ES-I3 (cell line): ENCODE data around the gene RITA1.
"Not testable (repeated sequence)": the region's sequence is repeated elsewhere in the genome, so short reads cannot be mapped to it uniquely, and the experiment has no call there.

Experiments used
- H3K36me3 ChIP-seq: 2 replicates; pipeline ENCODE4 v1.6.1; 2013; ENCODE audit warnings: mild to moderate bottlenecking, low read length, control low read depth, moderate library complexity; ENCODE audit not compliant: insufficient read depth
- H3K4me1 ChIP-seq: 2 replicates; pipeline ENCODE4 v1.6.1; 2013; ENCODE audit warnings: mild to moderate bottlenecking, control low read depth, low read length; ENCODE audit not compliant: insufficient read depth
- H3K9ac ChIP-seq: 2 replicates; pipeline ENCODE4 v1.6.1; 2013; ENCODE audit warnings: low read depth, mild to moderate bottlenecking, low read length, moderate library complexity
- H3K9me3 ChIP-seq: 2 replicates; pipeline ENCODE4 v1.6.1; 2013; ENCODE audit warnings: mild to moderate bottlenecking, low read length, moderate library complexity; ENCODE audit not compliant: control insufficient read depth, insufficient read depth

RITA1 gene

GRCh38 chr12:113185180-113186032 is at the start of gene RITA1, which contains the start of gene DDX54:
RITA1 (plus strand) TSS chr12:113185721; CDS start chr12:113186747, 1,026 bp downstream.
DDX54 (minus strand) TSS chr12:113185478; CDS start chr12:113185451, 27 bp downstream.
- Histone ChIP-seq H3K9me3 (no peaks in the 10 kb centered on the region), H3K9ac (peak within 1 kb of the TSS; percentile 84), H3K36me3 (0 out of 2 replicates have a peak, but pooled peaks cover 4% of the 10 kb centered on the region), H3K4me1 (peaks cover 7% of the 10 kb centered on the region; the same call in 1 of the 2 replicates)

GRCh38 chr12:113136128-113136989 is 49.2 kb upstream of the RITA1 start:
- H3K9me3 ChIP-seq: no peaks in the 10 kb centered on the region
- no peaks in the 10 kb centered on the region for H3K4me1 ChIP-seq
- no peaks in the 10 kb centered on the region for H3K36me3 ChIP-seq
- peak overlapping the region; percentile 66; the same call in 1 of the 2 replicates for H3K9ac ChIP-seq

GRCh38 chr12:113136990-113137511 is 48.5 kb upstream of the RITA1 start:
- Histone ChIP-seq H3K36me3 (no peaks in the 10 kb centered on the region), H3K4me1 (no peaks in the 10 kb centered on the region), H3K9me3 (no peaks in the 10 kb centered on the region), H3K9ac (no peak overlapping the region)

- no peaks in the 10 kb centered on the region for H3K4me1 ChIP-seq
- no peak overlapping the region for H3K9ac ChIP-seq
- H3K36me3 ChIP-seq: no peaks in the 10 kb centered on the region
- no peaks in the 10 kb centered on the region for H3K9me3 ChIP-seq
Observed at GRCh38 chr12:113137861-113138783, 47.4 kb upstream of the RITA1 start.

- Histone ChIP-seq H3K9me3 (no peaks in the 10 kb centered on the region), H3K9ac (no peak overlapping the region), H3K4me1 (no peaks in the 10 kb centered on the region), H3K36me3 (no peaks in the 10 kb centered on the region)
Observed at GRCh38 chr12:113138826-113139225, 46.7 kb upstream of the RITA1 start.

GRCh38 chr12:113140706-113141105 is 44.8 kb upstream of the RITA1 start:
- H3K4me1 ChIP-seq: peaks cover 3% of the 10 kb centered on the region; the same call in 1 of the 2 replicates
- H3K36me3 ChIP-seq: no peaks in the 10 kb centered on the region
- no peaks in the 10 kb centered on the region for H3K9me3 ChIP-seq
- no peak overlapping the region for H3K9ac ChIP-seq

GRCh38 chr12:113141716-113142115 is 43.8 kb upstream of the RITA1 start:
- H3K36me3 ChIP-seq, H3K4me1 ChIP-seq, H3K9ac ChIP-seq, H3K9me3 ChIP-seq: not testable (repeated sequence)

- H3K9me3 ChIP-seq: no peaks in the 10 kb centered on the region
- H3K36me3 ChIP-seq: no peaks in the 10 kb centered on the region
- peaks cover 3% of the 10 kb centered on the region; the same call in 1 of the 2 replicates for H3K4me1 ChIP-seq
- no peak overlapping the region for H3K9ac ChIP-seq
Observed at GRCh38 chr12:113142173-113142885, 43.2 kb upstream of the RITA1 start.

GRCh38 chr12:113142886-113143332 is 42.6 kb upstream of the RITA1 start:
- Histone ChIP-seq H3K36me3 (no peaks in the 10 kb centered on the region), H3K9ac (no peak overlapping the region), H3K9me3 (no peaks in the 10 kb centered on the region), H3K4me1 (peaks cover 3% of the 10 kb centered on the region; the same call in 1 of the 2 replicates)

GRCh38 chr12:113143959-113144358 is 41.6 kb upstream of the RITA1 start:
- Histone ChIP-seq H3K36me3 (no peaks in the 10 kb centered on the region), H3K4me1 (peaks cover 3% of the 10 kb centered on the region; the same call in 1 of the 2 replicates), H3K9me3 (no peaks in the 10 kb centered on the region), H3K9ac (no peak overlapping the region)

GRCh38 chr12:113144806-113145205 is 40.7 kb upstream of the RITA1 start:
- Histone ChIP-seq H3K9ac (no peak overlapping the region), H3K9me3 (no peaks in the 10 kb centered on the region), H3K36me3 (no peaks in the 10 kb centered on the region), H3K4me1 (peaks cover 9% of the 10 kb centered on the region; the same call in 1 of the 2 replicates)

- Histone ChIP-seq H3K36me3 (no peaks in the 10 kb centered on the region), H3K9me3 (no peaks in the 10 kb centered on the region), H3K9ac (no peak overlapping the region), H3K4me1 (peaks cover 13% of the 10 kb centered on the region; the same call in 1 of the 2 replicates)
Observed at GRCh38 chr12:113145720-113146551, 39.6 kb upstream of the RITA1 start.
